ENCODE results near the gene DISP1.

DNA sequence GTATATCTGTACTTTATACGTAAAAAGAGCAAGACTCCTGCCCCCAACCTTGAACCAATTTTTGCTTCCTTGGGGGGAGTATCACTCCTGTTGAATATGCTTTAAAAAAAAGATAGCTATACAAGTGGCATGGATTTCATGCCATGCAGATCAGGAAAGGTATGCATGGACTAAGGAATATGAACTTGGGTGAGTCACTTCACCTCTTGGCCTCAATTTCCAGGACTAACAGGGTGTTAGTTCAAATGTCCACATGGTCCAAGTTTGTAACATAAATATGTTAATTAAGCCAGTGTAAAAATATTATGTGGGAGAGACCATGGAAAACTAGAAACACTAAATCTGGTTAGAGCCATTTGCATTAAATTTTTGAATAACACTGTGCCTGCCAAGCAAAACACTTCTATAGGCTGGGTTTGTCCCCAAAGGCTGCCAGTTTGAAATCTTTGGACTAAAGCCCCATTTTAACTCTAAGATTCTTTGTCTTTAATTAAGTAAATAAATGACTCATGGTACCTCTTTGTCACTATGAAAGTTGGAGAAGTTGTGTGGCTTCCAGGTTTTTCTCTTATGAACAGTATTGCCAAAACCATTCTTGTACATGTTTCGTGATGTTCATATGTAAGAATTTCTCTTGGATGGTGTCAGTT is 44.7 kb upstream of the DISP1 start:
- no peak for TF ChIP-seq POLR2A (IDR thresholded peaks at IDR 0.05; ENCODE audit: low read length)
- no peak for TF ChIP-seq GATA1 (IDR thresholded peaks at IDR 0.05; ENCODE audit: low read depth, low read length)

Measured in erythroblast (primary cell).